Measurements from ENCODE around the gene USE1.
"Not testable (repeated sequence)": the region's sequence is repeated elsewhere in the genome, so short reads cannot be mapped to it uniquely, and the experiment has no call there.

USE1 gene

DNA sequence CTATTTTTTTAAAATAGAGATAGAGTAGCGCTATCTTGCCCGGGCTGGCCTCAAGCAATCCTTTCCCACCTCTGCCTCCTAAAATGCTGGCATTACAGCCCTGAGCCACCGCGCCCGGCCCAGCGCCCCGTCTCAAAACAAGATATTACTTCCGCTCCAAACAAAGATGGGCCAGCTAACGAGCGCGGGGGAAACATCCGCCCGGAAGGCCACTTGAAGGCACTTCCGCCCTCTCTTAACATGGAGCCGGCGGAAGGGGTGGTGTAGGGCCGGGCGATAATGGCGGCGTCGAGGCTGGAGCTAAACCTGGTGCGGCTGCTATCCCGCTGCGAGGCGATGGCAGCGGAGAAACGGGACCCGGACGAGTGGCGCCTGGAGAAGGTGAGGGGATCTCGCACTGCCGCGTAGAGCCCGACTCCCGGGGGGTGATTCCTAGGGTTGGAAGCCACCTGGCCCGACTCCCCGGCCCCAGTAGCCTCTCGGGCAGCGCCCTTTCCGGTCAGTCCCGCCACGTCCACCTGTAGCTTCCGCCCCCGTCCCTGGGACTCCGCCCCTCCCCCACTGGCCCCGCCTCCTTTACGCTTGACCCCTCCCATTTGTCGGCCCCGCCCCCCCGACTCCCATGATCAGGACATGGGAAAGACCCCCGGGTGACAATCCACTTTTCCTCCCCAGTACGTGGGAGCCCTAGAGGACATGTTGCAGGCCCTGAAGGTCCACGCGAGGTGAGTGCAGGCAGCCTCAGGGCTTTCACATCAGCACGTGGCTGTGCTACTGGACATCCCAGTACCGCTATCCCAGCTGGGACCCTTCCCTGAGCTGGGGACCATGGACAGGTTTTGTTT is at the start of gene USE1:
Gene USE1 (plus strand): TSS at position 231 of the 845 bp plus-strand sequence. CDS start 49 bp downstream, at position 280.
- peak; percentile 94 for DNase-seq (ENCODE audit: low spot score)

DNA sequence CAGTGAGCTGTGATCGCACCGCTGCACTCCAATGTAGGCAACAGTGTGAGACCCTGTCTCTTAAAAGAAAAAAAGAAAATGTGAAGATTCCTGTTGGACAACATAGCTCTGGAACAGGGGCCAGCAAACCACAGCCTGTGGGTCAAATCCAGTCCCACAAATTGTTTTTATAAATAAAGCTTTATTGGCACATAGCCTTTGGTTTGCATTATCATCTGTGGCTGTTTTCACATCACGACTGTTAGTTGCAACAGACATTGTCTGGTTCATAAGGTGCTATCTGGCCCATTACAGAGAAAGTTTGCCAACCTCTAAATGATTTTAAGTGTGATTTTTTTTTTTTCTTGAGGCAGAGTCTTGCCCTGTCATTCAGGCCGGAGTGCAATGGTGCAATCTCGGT is 49.4 kb upstream of the USE1 start:
- no peak for DNase-seq (ENCODE audit: low spot score)

- no peak for DNase-seq (ENCODE audit: low spot score)
Observed at GRCh38 chr19:17170538-17171297, 44.4 kb upstream of the USE1 start.

- no peak for DNase-seq (ENCODE audit: low spot score)
Observed at GRCh38 chr19:17171874-17172273, 43.3 kb upstream of the USE1 start.

DNA sequence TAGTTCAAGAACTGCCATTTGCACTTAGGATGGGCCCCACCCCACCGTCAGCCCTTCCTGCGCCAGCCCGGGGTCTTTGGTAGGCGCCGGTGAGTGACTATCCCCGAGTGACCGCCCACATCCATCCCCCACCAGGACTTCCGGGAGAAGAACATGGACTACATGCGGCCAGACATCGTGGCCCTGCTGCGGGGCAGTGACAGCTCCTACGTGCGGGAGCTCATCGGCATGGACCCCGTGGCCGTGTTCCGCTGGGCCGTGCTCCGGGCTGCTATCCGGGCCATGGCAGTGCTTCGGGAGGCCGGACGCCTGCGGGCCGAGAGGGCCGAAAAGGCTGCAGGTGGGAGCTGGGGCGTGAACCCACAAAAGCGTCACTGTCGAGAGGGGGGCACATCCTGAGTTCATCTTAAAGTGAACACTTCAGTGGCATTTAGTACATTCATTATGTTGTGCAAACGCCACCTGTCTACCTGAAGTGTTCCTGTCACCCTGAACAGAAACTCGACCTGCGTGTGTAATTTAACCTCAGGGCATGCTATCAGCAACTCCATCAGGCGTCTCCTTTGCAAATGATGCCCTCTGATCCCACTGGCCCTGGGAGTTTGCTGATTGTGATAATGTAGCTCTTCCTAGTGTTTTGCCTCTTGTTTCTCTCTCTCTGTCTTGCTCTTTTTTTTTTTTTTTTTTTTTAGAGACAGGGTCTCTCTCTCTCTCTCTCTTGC is 42.4 kb upstream of the USE1 start:
- no peak for DNase-seq (ENCODE audit: low spot score)

- DNase-seq (ENCODE audit: low spot score), result no peak
Observed at GRCh38 chr19:17178291-17178690, 36.9 kb upstream of the USE1 start.

DNA sequence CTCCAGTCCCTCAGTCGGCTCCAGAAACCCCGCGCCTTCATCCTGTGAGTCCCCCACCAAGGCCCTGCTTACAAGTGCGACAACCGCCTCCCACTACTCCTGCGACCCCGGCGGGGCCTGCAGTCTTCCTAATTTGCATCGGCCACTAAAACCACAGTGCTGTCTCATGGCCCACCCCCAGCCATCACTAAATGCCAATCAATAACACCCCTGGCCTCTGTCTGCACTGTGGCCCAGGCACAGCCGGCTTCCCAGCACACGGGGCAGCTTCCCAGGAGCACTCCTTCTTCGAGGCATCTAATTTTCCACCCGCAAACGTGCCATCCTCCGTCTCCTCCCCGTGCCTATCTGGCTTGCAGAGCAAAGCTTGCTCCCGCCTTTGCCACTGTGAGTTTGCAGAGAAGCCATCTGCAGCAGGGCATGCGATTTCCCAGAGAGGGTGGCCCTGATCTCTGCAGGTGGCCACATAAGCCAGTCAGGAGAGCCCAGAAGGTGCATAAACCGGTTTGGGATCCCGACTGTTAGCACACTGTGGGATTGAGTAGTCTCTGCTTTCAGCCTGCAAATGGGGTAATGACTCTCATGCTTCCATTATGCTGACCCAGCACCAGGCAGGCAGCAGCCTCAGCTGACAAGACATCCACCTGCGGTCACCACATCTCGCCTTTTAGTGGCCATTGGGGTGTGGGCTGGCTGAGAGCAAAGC is 34.0 kb upstream of the USE1 start:
- DNase-seq (ENCODE audit: low spot score), result no peak

DNA sequence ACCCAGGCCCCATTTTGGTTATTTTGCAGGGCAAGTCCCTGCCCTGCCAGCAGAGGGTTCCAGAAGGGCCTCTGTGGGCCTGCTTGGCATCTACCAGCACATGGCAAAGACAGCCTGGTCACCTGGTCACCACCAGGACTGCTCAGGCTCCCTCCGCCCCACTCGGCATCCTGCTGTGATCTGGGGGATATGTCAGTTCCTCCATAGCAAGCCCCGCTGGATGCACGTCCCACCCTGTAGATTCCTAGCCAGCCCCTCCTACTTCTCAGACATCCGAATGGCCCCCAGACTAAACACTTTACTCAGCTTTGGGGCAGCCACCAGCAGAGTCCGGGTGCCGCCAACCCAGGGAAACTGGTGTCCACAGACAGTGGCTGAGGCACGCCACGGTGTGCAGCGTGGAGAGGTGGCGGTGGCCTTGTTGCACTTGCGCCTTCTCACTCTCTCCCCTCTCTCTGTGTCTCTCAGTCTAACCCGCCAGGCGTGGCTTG is 31.8 kb upstream of the USE1 start:
- no peak for DNase-seq (ENCODE audit: low spot score)

DNA sequence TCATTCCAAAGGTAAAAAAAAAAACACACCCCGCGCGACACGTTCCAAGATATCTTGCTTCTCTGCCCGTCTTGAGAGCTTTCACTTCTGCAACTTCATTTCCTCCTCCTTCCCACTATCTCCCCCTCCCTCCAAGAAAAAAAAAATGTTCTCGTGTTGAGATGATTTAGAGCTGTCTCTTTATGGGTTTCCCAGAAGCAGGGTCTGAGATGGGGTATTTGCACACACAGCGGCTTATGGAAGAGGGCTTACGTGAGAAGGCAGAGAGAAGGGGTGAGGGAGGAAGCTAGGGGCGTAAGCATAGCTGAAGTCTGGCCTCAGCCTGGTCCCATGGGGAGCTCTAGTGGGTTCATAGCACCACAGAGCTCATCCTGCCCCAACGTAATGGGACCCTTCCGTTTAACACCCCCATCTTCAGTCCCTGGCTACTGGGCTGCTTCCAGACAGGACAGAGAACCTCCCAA is 31.3 kb upstream of the USE1 start:
- DNase-seq (ENCODE audit: low spot score), result no peak

DNA sequence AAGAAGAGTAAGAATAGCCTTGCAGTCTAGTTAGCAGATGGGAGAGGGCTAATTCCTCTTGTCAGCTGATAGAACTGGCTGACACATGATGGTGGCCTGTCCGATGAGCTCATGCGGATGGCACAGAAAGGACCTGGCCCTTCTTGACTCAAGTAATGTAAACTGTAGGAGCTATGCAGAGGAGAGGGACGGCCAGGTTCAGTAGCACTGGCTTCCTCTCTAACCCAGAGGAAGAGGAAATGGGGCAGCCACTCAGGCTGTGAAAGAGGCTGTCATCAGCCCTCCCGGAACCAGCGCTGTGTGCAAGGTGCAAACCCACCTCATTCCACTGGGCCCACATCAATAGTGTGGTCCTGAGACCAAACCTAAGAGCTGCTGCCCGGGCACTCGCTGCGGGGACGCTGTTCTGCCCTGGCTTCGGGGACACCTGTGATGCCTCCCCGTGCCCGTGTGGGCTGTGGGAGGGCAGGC is 30.8 kb upstream of the USE1 start:
- DNase-seq (ENCODE audit: low spot score), result no peak

- DNase-seq (ENCODE audit: low spot score), result no peak
Observed at GRCh38 chr19:17185590-17185989, 29.6 kb upstream of the USE1 start.

- DNase-seq (ENCODE audit: low spot score), result not testable (repeated sequence)
Observed at GRCh38 chr19:17191736-17192135, 23.4 kb upstream of the USE1 start.

DNA sequence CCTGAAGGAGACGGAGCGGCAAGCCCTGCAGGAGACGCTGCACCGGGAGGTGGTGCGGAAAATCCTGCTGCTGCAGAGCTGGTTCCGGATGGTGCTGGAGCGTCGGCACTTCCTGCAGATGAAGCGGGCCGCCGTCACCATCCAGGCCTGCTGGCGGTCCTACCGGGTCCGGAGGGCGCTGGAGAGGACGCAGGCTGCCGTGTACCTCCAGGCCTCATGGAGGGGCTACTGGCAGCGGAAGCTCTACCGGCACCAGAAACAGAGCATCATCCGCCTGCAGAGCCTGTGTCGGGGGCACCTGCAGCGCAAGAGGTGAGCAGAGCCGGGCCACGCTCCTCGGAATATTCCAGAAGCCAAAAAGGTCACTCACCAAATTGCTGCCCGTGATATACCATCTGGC is 22.4 kb upstream of the USE1 start:
- DNase-seq (ENCODE audit: low spot score), result no peak

- DNase-seq (ENCODE audit: low spot score), result no peak
Observed at GRCh38 chr19:17194608-17195007, 20.5 kb upstream of the USE1 start.

GRCh38 chr19:17195106-17195505 is 20.1 kb upstream of the USE1 start:
- DNase-seq (ENCODE audit: low spot score), result no peak

DNA sequence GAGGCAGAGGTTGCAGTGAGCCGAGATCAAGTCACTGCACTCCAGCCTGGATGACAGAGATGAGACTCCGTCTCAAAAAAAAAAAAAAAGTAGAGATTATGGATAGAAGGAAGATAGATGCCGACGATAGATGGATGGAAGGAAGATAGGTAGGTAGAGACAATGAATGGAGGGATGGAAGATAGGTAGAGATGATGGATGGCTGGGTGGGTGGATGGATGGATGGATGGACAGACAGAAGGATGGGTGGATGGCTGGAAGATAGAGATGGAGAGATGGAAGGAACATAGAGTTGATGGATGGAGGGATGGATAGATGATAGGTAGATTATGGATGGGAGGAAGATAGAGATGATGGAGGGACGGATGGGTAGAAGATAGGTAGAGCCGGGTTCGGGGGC is 18.5 kb upstream of the USE1 start:
- no peak for DNase-seq (ENCODE audit: low spot score)

DNA sequence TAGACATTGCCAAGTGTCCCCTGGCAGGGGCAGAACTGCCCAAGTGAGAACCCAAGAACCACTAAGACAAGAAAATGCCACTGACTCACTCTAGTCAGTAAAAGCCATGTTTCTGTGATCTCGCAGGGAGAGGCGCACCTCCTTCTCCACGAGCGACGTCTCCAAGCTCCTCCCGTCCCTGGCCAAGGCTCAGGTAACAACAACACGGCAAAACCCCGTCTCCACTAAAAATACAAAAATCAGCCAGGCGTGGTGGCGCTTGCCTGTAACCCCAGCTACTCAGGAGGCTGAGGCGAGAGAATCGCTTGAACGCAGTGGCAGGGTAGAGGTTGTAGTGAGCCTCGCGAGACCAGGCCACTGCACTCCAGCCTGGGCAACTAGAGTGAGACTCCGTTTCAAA is 17.5 kb upstream of the USE1 start:
- no peak for DNase-seq (ENCODE audit: low spot score)

DNA sequence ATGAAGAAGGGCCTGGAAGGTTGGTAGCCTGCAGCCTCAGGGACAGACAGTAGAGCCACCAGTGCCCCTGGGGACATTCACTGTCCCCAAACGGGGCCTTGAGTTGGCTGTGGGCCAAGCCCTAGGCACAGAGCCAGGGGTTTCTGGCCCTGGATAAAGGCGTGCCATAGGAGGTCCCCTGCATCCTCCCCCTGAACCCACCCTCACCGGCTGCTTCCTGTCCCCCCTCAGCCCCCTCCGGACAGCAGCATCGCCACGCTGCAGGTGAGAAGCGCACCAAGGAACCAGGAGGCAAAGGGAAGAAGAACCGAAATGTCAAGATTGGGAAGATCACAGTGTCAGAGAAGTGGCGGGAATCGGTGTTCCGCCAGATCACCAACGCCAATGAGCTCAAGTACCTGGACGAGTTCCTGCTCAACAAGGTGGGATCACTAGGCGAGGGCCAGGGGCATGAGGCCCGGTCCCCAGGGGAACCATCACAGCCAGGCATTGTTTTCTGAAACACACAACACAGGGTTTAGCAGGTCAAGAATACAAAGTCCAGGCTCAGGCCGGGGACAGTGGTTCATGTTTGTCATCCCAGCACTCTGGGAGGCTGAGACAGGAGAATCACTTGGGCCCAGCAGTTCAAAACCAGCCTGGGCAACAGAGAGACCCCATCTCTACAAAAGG is 14.6 kb upstream of the USE1 start:
- DNase-seq (ENCODE audit: low spot score), result no peak

GRCh38 chr19:17202249-17202648 is 12.9 kb upstream of the USE1 start:
- DNase-seq (ENCODE audit: low spot score), result no peak

GRCh38 chr19:17202713-17203112 is 12.4 kb upstream of the USE1 start:
- DNase-seq (ENCODE audit: low spot score), result no peak

All from AG20443 (cell line).